ENCODE measurements around the gene PABPN1. TPM values are rescaled to one million over a fixed set of nuclear protein-coding genes. Genes with fewer than 3 reads are reported as not detected.

The PABPN1 gene
- total RNA-seq, 1 donor from 2014 or later: 70.7 TPM

GRCh38 chr14:23301288-23301968 is 19.8 kb upstream of the PABPN1 start:
- no peaks in the 10 kb centered on the region for H3K36me3 ChIP-seq (ENCODE audit: control insufficient read depth, insufficient read depth, low read length)
- H3K4me3 ChIP-seq (ENCODE audit: low read depth, low read length): peak overlapping the region; percentile 63
- no peaks in the 10 kb centered on the region for H3K27me3 ChIP-seq (ENCODE audit: control insufficient read depth, insufficient read depth, low read length)
- TF ChIP-seq CTCF (IDR thresholded peaks at IDR 0.05; ENCODE audit: insufficient read depth, low read length, poor library complexity, severe bottlenecking): peak; percentile 70
- peak; percentile 87 for DNase-seq (ENCODE audit: low read depth)

GRCh38 chr14:23301969-23302289 is 19.3 kb upstream of the PABPN1 start:
- DNase-seq (ENCODE audit: low read depth): no peak
- H3K4me3 ChIP-seq (ENCODE audit: low read depth, low read length): peak overlapping the region; percentile 63
- H3K36me3 ChIP-seq (ENCODE audit: control insufficient read depth, insufficient read depth, low read length): no peaks in the 10 kb centered on the region
- H3K27me3 ChIP-seq (ENCODE audit: control insufficient read depth, insufficient read depth, low read length): no peaks in the 10 kb centered on the region
- no peak for TF ChIP-seq CTCF (IDR thresholded peaks at IDR 0.05; ENCODE audit: insufficient read depth, low read length, poor library complexity, severe bottlenecking)

GRCh38 chr14:23302290-23303225 is 18.7 kb upstream of the PABPN1 start, which contains the start of gene PPP1R3E:
TSS of gene PPP1R3E (minus strand) at chr14:23302859. CDS start at chr14:23302576, 283 bp downstream.
- Histone ChIP-seq H3K4me3 (ENCODE audit: low read depth, low read length) (peak within 1 kb of the TSS; percentile 63), H3K36me3 (ENCODE audit: control insufficient read depth, insufficient read depth, low read length) (no peaks in the 10 kb centered on the region), H3K27me3 (ENCODE audit: control insufficient read depth, insufficient read depth, low read length) (no peaks in the 10 kb centered on the region)
- DNase-seq (ENCODE audit: low read depth): no peak
- TF ChIP-seq CTCF (IDR thresholded peaks at IDR 0.05; ENCODE audit: insufficient read depth, low read length, poor library complexity, severe bottlenecking): no peak

- H3K27me3 ChIP-seq (ENCODE audit: control insufficient read depth, insufficient read depth, low read length): no peaks in the 10 kb centered on the region
- DNase-seq (ENCODE audit: low read depth): no peak
These were observed 14.7 kb upstream of the PABPN1 start, which contains the start of gene BCL2L2 for GRCh38 chr14:23306412-23307145. TSS of gene BCL2L2 (plus strand) at chr14:23306833. CDS start at chr14:23307768, 935 bp downstream.

GRCh38 chr14:23307146-23307530 is 14.1 kb upstream of the PABPN1 start:
- Histone ChIP-seq H3K27me3 (ENCODE audit: control insufficient read depth, insufficient read depth, low read length) (no peaks in the 10 kb centered on the region), H3K4me3 (ENCODE audit: low read depth, low read length) (peak overlapping the region; percentile 80), H3K36me3 (ENCODE audit: control insufficient read depth, insufficient read depth, low read length) (no peaks in the 10 kb centered on the region)
- TF ChIP-seq CTCF (IDR thresholded peaks at IDR 0.05; ENCODE audit: insufficient read depth, low read length, poor library complexity, severe bottlenecking): no peak
- no peak for DNase-seq (ENCODE audit: low read depth)

More at GRCh38 chr14:23306412-23307145, 14.7 kb upstream of the PABPN1 start, which contains the start of gene BCL2L2:
- TF ChIP-seq CTCF (IDR thresholded peaks at IDR 0.05; ENCODE audit: insufficient read depth, low read length, poor library complexity, severe bottlenecking): no peak
- peak within 1 kb of the TSS; percentile 80 for H3K4me3 ChIP-seq (ENCODE audit: low read depth, low read length)
- no peaks in the 10 kb centered on the region for H3K36me3 ChIP-seq (ENCODE audit: control insufficient read depth, insufficient read depth, low read length)
